Smooth muscle cell (in vitro differentiated cells): Measurements from ENCODE around the gene ATAD3C. TPM values are rescaled to one million over a fixed set of nuclear protein-coding genes. Genes with fewer than 3 reads are reported as not detected.
"Not testable (repeated sequence)": the region's sequence is repeated elsewhere in the genome, so short reads cannot be mapped to it uniquely, and the experiment has no call there.

Experiments used
- DNase-seq: peaks from one replicate; lab custom pipeline; 2025; ENCODE audit not compliant: unreplicated experiment; lab: John Stamatoyannopoulos, UW
- H2AFZ ChIP-seq: fragments of 200-600 bp; sonication (generic); 2 replicates; pipeline ENCODE4 v1.6.0; 2016; ENCODE audit warnings: antibody characterized with exemption, low read depth, mild to moderate bottlenecking
- H3F3A ChIP-seq: fragments of 200-600 bp; sonication (generic); 2 replicates; pipeline ENCODE4 v1.6.0; 2017; ENCODE audit warnings: antibody characterized with exemption, low read depth
- H3K27ac ChIP-seq: fragments of 200-600 bp; sonication (generic); 2 replicates; pipeline ENCODE4 v1.5.1; 2016; ENCODE audit warnings: low read depth, mild to moderate bottlenecking
- H3K27me3 ChIP-seq: fragments of 200-600 bp; sonication (generic); 2 replicates; pipeline ENCODE4 v1.6.1; 2016; ENCODE audit warnings: low read depth, mild to moderate bottlenecking
- H3K36me3 ChIP-seq: fragments of 200-600 bp; sonication (generic); 2 replicates; pipeline ENCODE4 v1.5.1; 2016; ENCODE audit warnings: low read depth
- H3K4me1 ChIP-seq: fragments of 200-600 bp; sonication (generic); 2 replicates; pipeline ENCODE4 v1.5.1; 2016; ENCODE audit warnings: low read depth
- H3K4me2 ChIP-seq: fragments of 200-600 bp; sonication (generic); 2 replicates; pipeline ENCODE4 v1.6.0; 2016; ENCODE audit warnings: mild to moderate bottlenecking
- H3K4me3 ChIP-seq: fragments of 200-600 bp; sonication (generic); 2 replicates; pipeline ENCODE4 v1.5.1; 2016; ENCODE audit warnings: mild to moderate bottlenecking
- H3K79me2 ChIP-seq: fragments of 200-600 bp; sonication (generic); 2 replicates; pipeline ENCODE4 v1.6.0; 2016; ENCODE audit warnings: low read depth, mild to moderate bottlenecking
- H3K9ac ChIP-seq: fragments of 200-600 bp; sonication (generic); 2 replicates; pipeline ENCODE4 v1.6.0; 2016; ENCODE audit warnings: low read depth
- H3K9me3 ChIP-seq: fragments of 200-600 bp; sonication (generic); replicated peaks from 2 replicates; pipeline ENCODE4 v1.5.1; 2016; ENCODE audit warnings: low read depth
- H4K20me1 ChIP-seq: fragments of 200-600 bp; sonication (generic); 2 replicates; pipeline ENCODE4 v1.6.0; 2016; ENCODE audit warnings: low read depth
- CTCF ChIP-seq: fragments of 200-600 bp; sonication (generic); IDR thresholded peaks from 2 replicates; pipeline ENCODE4 v1.5.1; 2017; ENCODE audit warnings: borderline replicate concordance, mild to moderate bottlenecking, antibody characterized with exemption; ENCODE audit not compliant: insufficient read depth, poor library complexity, severe bottlenecking
- WGBS: methylation state at CpG from one replicate; pipeline ENCODE4 v1.1.7; 2016; ENCODE audit warnings: low lambda C conversion rate; 5-methylcytosine and 5-hydroxymethylcytosine counted together
- polyA plus RNA-seq: library from polyadenylated mRNA; unstranded; fragments of >200 nt; fragmentation: Nextera tagmentation; extraction: Ambion mirVana; gene quantifications from 2 replicates; pipeline ENCODE4 v1.2.1, GENCODE V29; 2016
- total RNA-seq: library from RNA; depleted of rRNA; stranded (reverse); fragments of >200 nt; gene quantifications from 2 replicates; pipeline ENCODE4 v1.2.3, GENCODE V29; 2014

Gene ATAD3C
- total and polyA plus RNA-seq, 2 experiments from 2014 or later, result 0.09 to 0.86 TPM

- H3K79me2 ChIP-seq, H3K4me1 ChIP-seq, H3K36me3 ChIP-seq, H4K20me1 ChIP-seq, H3K27me3 ChIP-seq, H3F3A ChIP-seq, DNase-seq, H3K9me3 ChIP-seq, H2AFZ ChIP-seq: not testable (repeated sequence)
- Histone ChIP-seq H3K4me2 (peak overlapping the region; percentile 80), H3K27ac (peak overlapping the region; percentile 92), H3K4me3 (peak overlapping the region; percentile 35), H3K9ac (peak overlapping the region; percentile 77)
- 5% methylated on average over 16 of the region's 22 CpGs for WGBS
- TF ChIP-seq CTCF, result peak; percentile 32
Observed at GRCh38 chr1:1505366-1505798, 55.9 kb downstream of the ATAD3C start.

- H4K20me1 ChIP-seq, H3K9me3 ChIP-seq, H3K79me2 ChIP-seq, H3K36me3 ChIP-seq, H3F3A ChIP-seq, H2AFZ ChIP-seq, H3K4me1 ChIP-seq, H3K27me3 ChIP-seq, DNase-seq, H3K9ac ChIP-seq: not testable (repeated sequence)
- WGBS, result 91% methylated on average over 5 of the region's 5 CpGs
- H3K27ac ChIP-seq, result peak overlapping the region; percentile 92
- H3K4me2 ChIP-seq, result peak overlapping the region; percentile 80
- peak overlapping the region; percentile 35 for H3K4me3 ChIP-seq
Observed at GRCh38 chr1:1505801-1506200, 56.3 kb downstream of the ATAD3C start.

GRCh38 chr1:1507305-1507704, 57.8 kb downstream of the ATAD3C start:
- 85% methylated on average over 4 of the region's 4 CpGs for WGBS
- Histone ChIP-seq H3K79me2 (no peaks in the 10 kb centered on the region), H3K4me2 (no peak overlapping the region), H3K27me3 (no peaks in the 10 kb centered on the region), H3K4me3 (no peak overlapping the region), H3K36me3 (no peaks in the 10 kb centered on the region), H4K20me1 (no peaks in the 10 kb centered on the region), H3K4me1 (no peaks in the 10 kb centered on the region), H3K9ac (no peak overlapping the region), H2AFZ (no peak overlapping the region), H3F3A (peaks cover 9% of the 10 kb centered on the region), H3K27ac (no peak overlapping the region), H3K9me3 (no peaks in the 10 kb centered on the region)
- no peak for TF ChIP-seq CTCF
- no peak for DNase-seq

GRCh38 chr1:1508775-1509464, 59.4 kb downstream of the ATAD3C start:
- H3K9ac ChIP-seq, H3K27me3 ChIP-seq, H3K9me3 ChIP-seq, H3K4me2 ChIP-seq, H2AFZ ChIP-seq, H3F3A ChIP-seq, H3K36me3 ChIP-seq, H3K4me3 ChIP-seq, H3K79me2 ChIP-seq, H3K27ac ChIP-seq, H3K4me1 ChIP-seq, DNase-seq, H4K20me1 ChIP-seq: not testable (repeated sequence)
- WGBS, result 89% methylated on average over 28 of the region's 34 CpGs

- not testable (repeated sequence) for DNase-seq, H3K27me3 ChIP-seq, H3K9me3 ChIP-seq, H2AFZ ChIP-seq, H3K4me3 ChIP-seq, H3K79me2 ChIP-seq, H3K27ac ChIP-seq, H3K9ac ChIP-seq, H3K4me2 ChIP-seq, H3K36me3 ChIP-seq, H3F3A ChIP-seq, H4K20me1 ChIP-seq, H3K4me1 ChIP-seq
- 95% methylated on average over 15 of the region's 21 CpGs for WGBS
Observed at GRCh38 chr1:1509465-1509850, 60.0 kb downstream of the ATAD3C start.
